Gastrocnemius medialis (tissue), 4 donors: Measurements from ENCODE around the gene CD300C. TPM values are rescaled to one million over a fixed set of nuclear protein-coding genes. Genes with fewer than 3 reads are reported as not detected.

Source experiments
- ATAC-seq, 2 donors: fragments of 150-250 bp; one replicate each; pipeline ENCODE4 v1.9.1; 2016
- DNase-seq, 2 donors: peaks; one replicate each; pipeline ENCODE4 v3.0.0-alpha.2; 2019
- H3K27ac ChIP-seq, 4 donors: fragments of 200-600 bp; sonication (generic); 1 replicate in 1 of 4; 2 replicates in 3 of 4; pipeline ENCODE4 v1.5.1; 2016 to 2018; ENCODE audit warnings: mild to moderate bottlenecking in 2 of 4, moderate library complexity in 1 of 4
- H3K27me3 ChIP-seq, 3 donors: fragments of 200-600 bp; sonication (generic) in 2 of 3; 1 replicate in 1 of 3; 2 replicates in 2 of 3; pipeline versions ENCODE4 v1.5.1 to v1.6.0; 2016 to 2019; ENCODE audit warnings: mild to moderate bottlenecking in 1 of 3, moderate library complexity in 1 of 3
- H3K36me3 ChIP-seq, 2 donors: fragments of 200-600 bp; sonication (generic) in 1 of 2; one replicate each; pipeline ENCODE4 v1.5.1; 2017 to 2018
- H3K4me1 ChIP-seq, 2 donors: fragments of 200-600 bp; sonication (generic) in 1 of 2; one replicate each; pipeline ENCODE4 v1.5.1; 2016 to 2017; ENCODE audit warnings: mild to moderate bottlenecking in 2 of 2
- H3K4me3 ChIP-seq, 4 donors: fragments of 200-600 bp; sonication (generic) in 3 of 4; 1 replicate in 1 of 4; 2 replicates in 3 of 4; pipeline ENCODE4 v1.5.1; 2016 to 2019; ENCODE audit warnings: mild to moderate bottlenecking in 2 of 4
- H3K9me3 ChIP-seq, 3 donors: fragments of 200-600 bp; sonication (generic) in 2 of 3; 1 replicate in 1 of 3; 2 replicates in 2 of 3; pipeline ENCODE4 v1.5.1; 2016 to 2019
- CTCF ChIP-seq, 5 experiments: fragments of 450-650 bp in 3 of 5; fragments of 200-600 bp in 2 of 5; sonication (generic) in 2 of 5; IDR thresholded peaks in 4 of 5; conservative IDR thresholded peaks in 1 of 5; 1 replicate in 4 of 5; 2 replicates in 1 of 5; pipeline ENCODE4 v1.5.1; 2016 to 2019; ENCODE audit warnings: antibody characterized with exemption in 5 of 5, mild to moderate bottlenecking in 3 of 5, moderate library complexity in 3 of 5
- POLR2A ChIP-seq, 2 donors: fragments of 450-650 bp; IDR thresholded peaks; one replicate each; pipeline ENCODE4 v1.6.1; 2017; ENCODE audit warnings: antibody characterized with exemption in 2 of 2, mild to moderate bottlenecking in 2 of 2, moderate library complexity in 2 of 2
- in situ Hi-C, 4 donors: fragments of 200-750 bp; cut with MboI; loops; one replicate each; pipeline versions ENCODE4 v1.15.0 to v1.8.0; 2017; ENCODE audit warnings: low sequenced_read_pairs in 4 of 4
- intact Hi-C: fragments of 100-400 bp; cut with DNase I; formaldehyde crosslinking; loops from one replicate; pipeline ENCODE4 v1.15.1; 2023; ENCODE audit warnings: low total_unique reads
- total RNA-seq, 4 donors: library from RNA; depleted of rRNA; stranded (reverse); fragments of >200 nt; gene quantifications; one replicate each; pipeline versions ENCODE4 v1.1.0 to v1.2.3, GENCODE V29; 2016

Gene CD300C
- total RNA-seq, 4 donors from 2014 or later, result 0.16 TPM; not detected in 3

GRCh38 chr17:74547736-74548135 lies 1.8 kb upstream of the CD300C start:
- ATAC-seq (no peak), DNase-seq (no peak)
- in situ Hi-C loops, result no loop called here
- Histone ChIP-seq H3K9me3 (no peaks in the 10 kb centered on the region), H3K36me3 (no peaks in the 10 kb centered on the region), H3K27me3 (peaks cover 0 to 4% (median 3%) of the 10 kb centered on the region in 3 donors), H3K27ac (no peak overlapping the region), H3K4me1 (no peaks in the 10 kb centered on the region), H3K4me3 (no peak overlapping the region)
- intact Hi-C loops, result no loop called here
- TF ChIP-seq CTCF (IDR thresholded peaks at IDR 0.05 in 4 of 5, conservative IDR thresholded peaks at IDR 0.05 in 1 of 5) (no peak), POLR2A (IDR thresholded peaks at IDR 0.05) (no peak)

- no peak for DNase-seq
These were observed 1.3 kb upstream of the CD300C start for GRCh38 chr17:74547264-74547663.

GRCh38 chr17:74546586-74546985 lies 671 bp upstream of the CD300C start:
- no peak for ATAC-seq
- no peak for TF ChIP-seq POLR2A (IDR thresholded peaks at IDR 0.05)
- TF ChIP-seq CTCF (IDR thresholded peaks at IDR 0.05 in 4 of 5, conservative IDR thresholded peaks at IDR 0.05 in 1 of 5), result no peak
- Histone ChIP-seq H3K36me3 (no peaks in the 10 kb centered on the region), H3K9me3 (no peaks in the 10 kb centered on the region), H3K4me1 (no peaks in the 10 kb centered on the region), H3K4me3 (no peak overlapping the region), H3K27me3 (peaks cover 0 to 4% (median 3%) of the 10 kb centered on the region in 3 donors), H3K27ac (no peak overlapping the region)
- intact Hi-C loops (no loop called here), in situ Hi-C loops (no loop called here)
- DNase-seq, result no peak

More at GRCh38 chr17:74547264-74547663, 1.3 kb upstream of the CD300C start:
- Histone ChIP-seq H3K9me3 (no peaks in the 10 kb centered on the region), H3K27ac (no peak overlapping the region), H3K4me3 (no peak overlapping the region), H3K27me3 (peaks cover 0 to 4% (median 3%) of the 10 kb centered on the region in 3 donors), H3K36me3 (no peaks in the 10 kb centered on the region), H3K4me1 (no peaks in the 10 kb centered on the region)
- in situ Hi-C loops, result no loop called here
- no peak for ATAC-seq
- TF ChIP-seq CTCF (IDR thresholded peaks at IDR 0.05 in 4 of 5, conservative IDR thresholded peaks at IDR 0.05 in 1 of 5), result no peak
- TF ChIP-seq POLR2A (IDR thresholded peaks at IDR 0.05), result no peak
- intact Hi-C loops, result no loop called here

- no peak for DNase-seq
- H3K36me3 ChIP-seq, result no peaks in the 10 kb centered on the region
- peaks cover 0 to 4% (median 3%) of the 10 kb centered on the region in 3 donors for H3K27me3 ChIP-seq
- no peak overlapping the region for H3K4me3 ChIP-seq
- H3K9me3 ChIP-seq, result no peaks in the 10 kb centered on the region
- no peaks in the 10 kb centered on the region for H3K4me1 ChIP-seq
- no peak for ATAC-seq
- no peak overlapping the region for H3K27ac ChIP-seq
- intact Hi-C loops (no loop called here), in situ Hi-C loops (no loop called here)
- TF ChIP-seq POLR2A (IDR thresholded peaks at IDR 0.05), result no peak
- no peak for TF ChIP-seq CTCF (IDR thresholded peaks at IDR 0.05 in 4 of 5, conservative IDR thresholded peaks at IDR 0.05 in 1 of 5)
These were observed 698 bp downstream of the CD300C start for GRCh38 chr17:74544991-74545842.
